ENCODE measurements around the gene SIKE1.
"Not testable (repeated sequence)": the region's sequence is repeated elsewhere in the genome, so short reads cannot be mapped to it uniquely, and the experiment has no call there.

SIKE1 gene

DNA sequence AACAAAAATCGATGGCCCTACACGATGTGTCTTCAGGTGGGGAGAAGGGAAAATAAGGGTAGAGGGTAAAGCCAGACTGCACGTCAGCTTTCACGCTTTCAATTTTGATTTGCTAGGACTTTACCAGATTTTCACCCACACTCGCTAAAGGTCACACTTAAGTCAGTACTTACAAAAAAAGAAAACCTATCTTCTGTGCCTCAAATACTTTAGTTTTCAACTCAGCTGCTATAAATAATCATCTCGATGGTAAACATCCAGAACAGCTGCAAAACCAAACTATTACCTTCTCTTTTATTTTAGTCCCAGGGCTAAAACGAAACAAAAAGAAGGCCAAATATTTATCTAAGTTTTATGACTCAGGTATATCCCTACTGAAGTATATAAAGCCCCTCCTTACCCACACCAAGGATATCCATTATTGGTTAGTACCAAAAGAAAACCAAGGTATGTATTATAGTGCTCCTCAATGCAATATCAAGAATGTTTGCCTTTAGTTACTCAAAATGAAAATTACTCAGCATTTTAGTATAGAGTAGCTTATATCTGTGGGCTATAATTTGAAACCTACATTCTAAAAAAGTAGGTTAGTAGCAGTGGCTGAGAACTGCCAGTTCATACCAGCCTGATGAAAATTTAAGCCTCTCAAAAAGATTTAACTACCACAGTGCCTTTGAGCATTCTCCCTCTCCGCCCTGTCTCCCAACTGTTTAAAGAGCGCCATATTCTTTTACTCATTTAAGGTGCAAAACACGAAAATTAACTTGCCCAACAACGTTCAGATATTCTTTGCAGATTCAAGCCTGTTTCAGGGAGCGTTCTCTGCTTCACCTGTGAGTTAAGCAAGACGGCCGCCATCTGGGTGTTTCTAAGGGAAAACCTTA lies 24.2 kb downstream of the SIKE1 start:
- peaks cover 60% of the 10 kb centered on the region for H4K20me1 ChIP-seq

DNA sequence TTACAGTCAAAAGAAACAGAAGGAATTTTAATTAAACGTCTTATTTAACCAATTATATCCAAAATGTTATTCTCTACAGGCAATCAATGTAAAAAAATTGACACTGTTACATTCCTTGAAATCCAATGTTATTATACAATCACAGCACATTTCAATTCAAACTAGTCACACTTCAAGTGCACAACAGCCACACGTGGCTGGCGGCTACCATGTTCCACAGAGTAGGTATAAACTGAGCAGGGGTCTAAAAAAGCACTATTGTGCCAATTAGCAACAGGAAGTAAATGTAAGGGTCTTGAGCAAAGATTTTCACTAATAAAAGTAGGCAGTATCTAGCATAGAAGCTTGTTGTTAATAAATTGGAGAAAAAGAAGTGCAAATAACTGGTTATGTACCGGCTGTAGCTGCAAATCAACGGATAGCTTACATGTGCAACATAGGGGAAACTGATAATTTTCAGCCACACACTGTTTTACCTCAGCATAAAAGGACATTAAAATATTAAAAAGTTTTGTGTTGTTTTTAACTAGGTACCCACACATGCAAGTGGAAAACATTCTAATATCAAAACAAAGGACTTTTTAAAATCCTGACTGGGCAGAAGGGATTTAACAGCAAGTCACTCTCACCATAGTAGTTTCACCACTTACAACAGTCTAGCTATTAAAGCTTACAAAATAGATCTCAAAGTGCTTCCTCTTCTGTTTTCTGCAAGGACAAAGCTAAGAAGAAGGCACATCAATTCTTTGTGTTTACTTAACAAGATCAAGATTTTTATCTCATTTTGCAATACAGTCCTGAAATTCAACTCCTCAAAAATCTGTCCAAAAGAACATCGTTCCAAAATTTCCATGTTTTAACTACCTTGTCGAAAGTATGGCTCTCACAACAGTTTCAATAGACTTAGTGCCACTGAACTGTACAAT lies 25.2 kb downstream of the SIKE1 start:
- Histone ChIP-seq H3K9ac (peak overlapping the region; percentile 100; the same call in 1 of the 2 replicates), H3K4me3 (peak overlapping the region; percentile 98), H3K27me3 (no peaks in the 10 kb centered on the region), H3K4me1 (peaks cover 63% of the 10 kb centered on the region), H3K4me2 (peak overlapping the region; percentile 85), H3K9me3 (no peaks in the 10 kb centered on the region), H3K36me3 (peaks cover 18% of the 10 kb centered on the region; the same call in 1 of the 2 replicates), H3K27ac (no peak overlapping the region), H4K20me1 (peaks cover 70% of the 10 kb centered on the region)
- TF ChIP-seq Cebpa-rat (IDR thresholded peaks at IDR 0.05), result no peak

More for the DNA sequence above, 24.2 kb downstream of the SIKE1 start:
- peak overlapping the region; percentile 98 for H3K4me3 ChIP-seq
- no peaks in the 10 kb centered on the region for H3K9me3 ChIP-seq
- TF ChIP-seq Cebpa-rat (IDR thresholded peaks at IDR 0.05), result no peak
- peak overlapping the region; percentile 85 for H3K4me2 ChIP-seq
- H3K4me1 ChIP-seq, result peaks cover 56% of the 10 kb centered on the region
- H3K9ac ChIP-seq, result peak overlapping the region; percentile 100
- H3K27me3 ChIP-seq, result no peaks in the 10 kb centered on the region
- peaks cover 12% of the 10 kb centered on the region; the same call in 1 of the 2 replicates for H3K36me3 ChIP-seq
- peak overlapping the region; percentile 100; the same call in 1 of the 2 replicates for H3K27ac ChIP-seq

GRCh38 chr1:114753702-114754101 lies 26.8 kb downstream of the SIKE1 start:
- not testable (repeated sequence) for H3K9me3 ChIP-seq, H3K27ac ChIP-seq, H3K4me3 ChIP-seq, H3K27me3 ChIP-seq, H3K9ac ChIP-seq
- Histone ChIP-seq H3K4me1 (peaks cover 63% of the 10 kb centered on the region), H3K4me2 (peak overlapping the region; percentile 85), H3K36me3 (peaks cover 34% of the 10 kb centered on the region), H4K20me1 (peaks cover 85% of the 10 kb centered on the region)

- no peak overlapping the region for H3K9ac ChIP-seq
- peaks cover 40% of the 10 kb centered on the region for H3K36me3 ChIP-seq
- no peak overlapping the region for H3K4me2 ChIP-seq
- H3K4me1 ChIP-seq, result peaks cover 58% of the 10 kb centered on the region
- H4K20me1 ChIP-seq, result peaks cover 91% of the 10 kb centered on the region
- H3K27me3 ChIP-seq, result no peaks in the 10 kb centered on the region
- no peaks in the 10 kb centered on the region for H3K9me3 ChIP-seq
- no peak overlapping the region for H3K27ac ChIP-seq
- no peak overlapping the region for H3K4me3 ChIP-seq
- no peak for TF ChIP-seq Cebpa-rat (IDR thresholded peaks at IDR 0.05)
Observed at GRCh38 chr1:114753143-114753542, 27.3 kb downstream of the SIKE1 start.

DNA sequence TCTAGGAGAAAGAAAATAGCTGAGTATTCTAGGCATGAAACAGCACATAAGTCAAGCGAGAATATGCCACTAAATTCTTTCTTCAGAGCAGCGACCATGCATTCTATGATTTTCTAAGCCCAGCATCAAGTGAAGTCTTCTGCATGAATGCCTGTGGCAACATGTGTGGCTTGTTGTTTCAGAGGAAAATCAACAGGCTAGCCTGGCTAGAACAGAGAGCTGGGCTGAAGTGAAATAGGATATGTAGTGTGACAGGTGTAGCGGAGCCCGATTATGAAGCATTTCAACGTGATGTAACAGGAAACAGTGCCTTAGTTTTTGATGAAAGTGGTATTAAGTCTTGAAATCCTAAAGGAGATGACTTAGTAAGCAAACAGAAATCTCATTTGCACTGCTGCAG lies 29.7 kb downstream of the SIKE1 start:
- peaks cover 63% of the 10 kb centered on the region for H3K36me3 ChIP-seq
- H3K9me3 ChIP-seq, result no peaks in the 10 kb centered on the region
- H3K4me1 ChIP-seq, result peaks cover 49% of the 10 kb centered on the region
- no peak overlapping the region for H3K27ac ChIP-seq
- H3K4me2 ChIP-seq, result no peak overlapping the region
- no peaks in the 10 kb centered on the region for H3K27me3 ChIP-seq
- peaks cover 100% of the 10 kb centered on the region for H4K20me1 ChIP-seq
- H3K9ac ChIP-seq, result no peak overlapping the region
- no peak for TF ChIP-seq Cebpa-rat (IDR thresholded peaks at IDR 0.05)
- H3K4me3 ChIP-seq, result no peak overlapping the region

DNA sequence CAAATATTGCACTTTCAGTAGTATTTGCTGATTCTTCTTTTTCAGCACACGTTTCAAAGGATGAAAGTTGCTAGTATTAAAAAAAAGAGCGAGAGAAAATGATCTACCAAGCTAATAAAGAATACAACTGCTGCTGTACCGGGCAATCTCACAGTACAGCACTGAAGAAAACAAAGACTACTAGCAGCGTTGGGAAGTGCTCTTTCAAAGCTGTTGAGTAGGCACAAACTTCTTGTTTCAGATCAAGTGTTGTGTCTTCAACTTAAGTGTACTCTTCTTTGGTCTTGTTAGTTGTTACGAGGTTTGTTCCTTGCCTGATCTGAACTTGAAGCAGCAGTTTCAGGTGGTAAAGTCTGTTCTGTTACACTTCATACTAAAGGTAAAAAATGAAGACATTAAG lies 30.6 kb downstream of the SIKE1 start:
- Histone ChIP-seq H3K4me3 (no peak overlapping the region), H3K27ac (no peak overlapping the region), H4K20me1 (peaks cover 100% of the 10 kb centered on the region), H3K4me2 (no peak overlapping the region), H3K9ac (no peak overlapping the region), H3K9me3 (no peaks in the 10 kb centered on the region), H3K36me3 (peaks cover 70% of the 10 kb centered on the region), H3K27me3 (no peaks in the 10 kb centered on the region), H3K4me1 (peaks cover 40% of the 10 kb centered on the region)
- no peak for TF ChIP-seq Cebpa-rat (IDR thresholded peaks at IDR 0.05)

GRCh38 chr1:114746450-114747121 lies 33.9 kb downstream of the SIKE1 start:
- Histone ChIP-seq H4K20me1 (peaks cover 100% of the 10 kb centered on the region), H3K4me3 (no peak overlapping the region), H3K9me3 (no peaks in the 10 kb centered on the region), H3K9ac (no peak overlapping the region), H3K4me1 (peaks cover 10% of the 10 kb centered on the region; the same call in 1 of the 2 replicates), H3K4me2 (no peak overlapping the region), H3K36me3 (peaks cover 87% of the 10 kb centered on the region), H3K27ac (no peak overlapping the region), H3K27me3 (no peaks in the 10 kb centered on the region)
- no peak for TF ChIP-seq Cebpa-rat (IDR thresholded peaks at IDR 0.05)

DNA sequence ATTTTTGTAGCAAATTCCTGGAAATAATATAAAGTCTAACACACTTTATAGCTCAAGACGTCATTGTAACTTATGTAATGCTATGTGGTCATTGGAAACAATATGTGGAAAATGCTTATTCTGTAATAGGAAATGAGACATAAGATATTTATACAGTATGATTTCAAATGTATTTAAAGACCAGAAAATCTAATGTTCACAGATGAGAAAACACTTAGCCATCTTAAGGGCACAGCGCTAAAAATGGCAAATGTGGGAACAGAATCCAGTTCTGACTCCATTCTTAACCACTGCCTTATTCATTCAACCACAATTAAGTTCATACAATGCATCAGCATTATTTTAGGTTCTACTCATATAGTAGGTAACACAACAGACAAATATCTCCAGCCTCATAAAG lies 35.2 kb downstream of the SIKE1 start:
- Histone ChIP-seq H3K4me3 (no peak overlapping the region), H3K27me3 (no peaks in the 10 kb centered on the region), H3K27ac (no peak overlapping the region), H3K4me2 (no peak overlapping the region), H3K36me3 (peaks cover 88% of the 10 kb centered on the region), H3K4me1 (no peaks in the 10 kb centered on the region), H3K9ac (no peak overlapping the region), H4K20me1 (peaks cover 100% of the 10 kb centered on the region), H3K9me3 (no peaks in the 10 kb centered on the region)
- no peak for TF ChIP-seq Cebpa-rat (IDR thresholded peaks at IDR 0.05)

DNA sequence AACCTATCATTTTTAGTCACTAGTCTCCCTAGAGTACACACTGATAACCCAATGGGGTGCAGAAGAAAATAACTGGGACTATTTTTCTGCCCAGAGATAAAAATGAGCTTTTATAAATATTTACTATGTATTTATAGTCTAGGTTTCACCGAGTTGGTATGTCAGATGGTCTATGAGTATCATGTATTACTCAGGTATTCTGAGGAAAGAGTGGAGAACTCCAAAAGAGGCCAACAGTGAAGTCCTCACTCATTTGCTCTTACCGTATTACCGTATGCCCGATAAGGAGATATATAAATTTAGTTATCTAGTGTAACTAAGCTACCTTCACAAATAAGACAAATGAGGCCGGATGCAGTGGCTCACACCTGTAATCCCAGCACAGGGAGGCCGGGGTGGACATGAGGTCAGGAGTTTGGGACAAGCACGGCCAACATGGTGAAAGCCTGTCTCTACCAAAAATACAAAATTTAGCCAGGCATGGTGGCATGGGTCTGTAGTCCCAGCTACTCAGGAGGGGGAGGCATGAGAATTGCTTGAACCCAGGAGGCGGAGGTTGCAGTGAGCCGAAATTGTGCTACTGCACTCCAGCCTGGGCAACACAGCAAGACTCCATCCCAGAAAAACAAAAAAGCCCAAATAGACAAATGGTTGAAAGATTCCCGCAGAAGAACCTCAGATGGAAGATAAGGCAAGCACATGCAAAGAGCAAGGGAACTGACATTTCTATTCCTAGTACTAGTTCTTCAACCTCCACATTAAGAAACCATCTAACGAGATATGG lies 38.3 kb downstream of the SIKE1 start:
- Histone ChIP-seq H4K20me1 (peaks cover 100% of the 10 kb centered on the region), H3K9ac (no peak overlapping the region), H3K36me3 (peaks cover 87% of the 10 kb centered on the region), H3K9me3 (no peaks in the 10 kb centered on the region), H3K4me2 (no peak overlapping the region), H3K27me3 (no peaks in the 10 kb centered on the region), H3K4me1 (no peaks in the 10 kb centered on the region), H3K4me3 (no peak overlapping the region), H3K27ac (no peak overlapping the region)
- TF ChIP-seq Cebpa-rat (IDR thresholded peaks at IDR 0.05), result no peak

Measured in BLaER1 (cell line).